ENCODE results near the gene AKAP8. TPM values are rescaled to one million over a fixed set of nuclear protein-coding genes. Genes with fewer than 3 reads are reported as not detected.
"Not testable (repeated sequence)": the region's sequence is repeated elsewhere in the genome, so short reads cannot be mapped to it uniquely, and the experiment has no call there.

The AKAP8 gene
- total RNA-seq, 2 donors from 2014 or later: 18.7 to 54.9 TPM

GRCh38 chr19:15358918-15359317, 20.7 kb downstream of the AKAP8 start:
- Histone ChIP-seq H3K9me3 (no peaks in the 10 kb centered on the region), H3K27me3 (replicated peaks; ENCODE audit: insufficient read depth) (no peaks in the 10 kb centered on the region), H3K4me1 (ENCODE audit: control insufficient read depth in 1 of 2, low read depth in 2 of 2) (no peaks in the 10 kb centered on the region), H3K36me3 (peaks cover 64% of the 10 kb centered on the region), H3K27ac (no peak overlapping the region), H3K4me3 (no peak overlapping the region)
- ATAC-seq (ENCODE audit: insufficient number of reproducible peaks, low FRiP score, low read depth) (no peak), DNase-seq (ENCODE audit: low spot score) (no peak)
- TF ChIP-seq, protein P1, sequence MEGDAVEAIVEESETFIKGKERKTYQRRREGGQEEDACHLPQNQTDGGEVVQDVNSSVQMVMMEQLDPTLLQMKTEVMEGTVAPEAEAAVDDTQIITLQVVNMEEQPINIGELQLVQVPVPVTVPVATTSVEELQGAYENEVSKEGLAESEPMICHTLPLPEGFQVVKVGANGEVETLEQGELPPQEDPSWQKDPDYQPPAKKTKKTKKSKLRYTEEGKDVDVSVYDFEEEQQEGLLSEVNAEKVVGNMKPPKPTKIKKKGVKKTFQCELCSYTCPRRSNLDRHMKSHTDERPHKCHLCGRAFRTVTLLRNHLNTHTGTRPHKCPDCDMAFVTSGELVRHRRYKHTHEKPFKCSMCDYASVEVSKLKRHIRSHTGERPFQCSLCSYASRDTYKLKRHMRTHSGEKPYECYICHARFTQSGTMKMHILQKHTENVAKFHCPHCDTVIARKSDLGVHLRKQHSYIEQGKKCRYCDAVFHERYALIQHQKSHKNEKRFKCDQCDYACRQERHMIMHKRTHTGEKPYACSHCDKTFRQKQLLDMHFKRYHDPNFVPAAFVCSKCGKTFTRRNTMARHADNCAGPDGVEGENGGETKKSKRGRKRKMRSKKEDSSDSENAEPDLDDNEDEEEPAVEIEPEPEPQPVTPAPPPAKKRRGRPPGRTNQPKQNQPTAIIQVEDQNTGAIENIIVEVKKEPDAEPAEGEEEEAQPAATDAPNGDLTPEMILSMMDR (IDR thresholded peaks at IDR 0.05): no peak

DNA sequence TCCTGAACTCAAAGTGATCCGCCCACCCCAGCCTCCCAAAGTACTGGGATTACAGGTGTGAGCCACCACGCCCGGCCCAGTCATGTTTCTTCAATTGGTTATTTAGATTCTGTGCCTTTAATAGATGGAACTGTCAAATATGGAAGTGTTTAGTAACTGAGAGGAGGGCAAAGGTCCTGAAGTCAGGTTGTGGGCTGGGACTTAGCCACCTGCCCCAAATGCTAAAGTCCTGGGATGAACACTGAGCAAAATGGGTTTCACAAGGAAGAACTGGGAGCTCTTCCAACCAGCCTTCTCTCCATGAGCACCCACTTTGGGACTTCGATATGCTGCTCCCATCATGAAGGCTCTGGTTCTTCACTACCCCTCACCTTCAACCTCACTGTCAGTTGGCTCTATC, 21.7 kb downstream of the AKAP8 start:
- Histone ChIP-seq H3K4me1 (ENCODE audit: control insufficient read depth in 1 of 2, low read depth in 2 of 2) (no peaks in the 10 kb centered on the region), H3K27me3 (replicated peaks; ENCODE audit: insufficient read depth) (no peaks in the 10 kb centered on the region), H3K27ac (no peak overlapping the region), H3K9me3 (no peaks in the 10 kb centered on the region), H3K4me3 (no peak overlapping the region), H3K36me3 (peaks cover 65% of the 10 kb centered on the region)
- ATAC-seq (ENCODE audit: insufficient number of reproducible peaks, low FRiP score, low read depth) (no peak), DNase-seq (ENCODE audit: low spot score) (no peak)
- TF ChIP-seq, protein P1 (IDR thresholded peaks at IDR 0.05): no peak

DNA sequence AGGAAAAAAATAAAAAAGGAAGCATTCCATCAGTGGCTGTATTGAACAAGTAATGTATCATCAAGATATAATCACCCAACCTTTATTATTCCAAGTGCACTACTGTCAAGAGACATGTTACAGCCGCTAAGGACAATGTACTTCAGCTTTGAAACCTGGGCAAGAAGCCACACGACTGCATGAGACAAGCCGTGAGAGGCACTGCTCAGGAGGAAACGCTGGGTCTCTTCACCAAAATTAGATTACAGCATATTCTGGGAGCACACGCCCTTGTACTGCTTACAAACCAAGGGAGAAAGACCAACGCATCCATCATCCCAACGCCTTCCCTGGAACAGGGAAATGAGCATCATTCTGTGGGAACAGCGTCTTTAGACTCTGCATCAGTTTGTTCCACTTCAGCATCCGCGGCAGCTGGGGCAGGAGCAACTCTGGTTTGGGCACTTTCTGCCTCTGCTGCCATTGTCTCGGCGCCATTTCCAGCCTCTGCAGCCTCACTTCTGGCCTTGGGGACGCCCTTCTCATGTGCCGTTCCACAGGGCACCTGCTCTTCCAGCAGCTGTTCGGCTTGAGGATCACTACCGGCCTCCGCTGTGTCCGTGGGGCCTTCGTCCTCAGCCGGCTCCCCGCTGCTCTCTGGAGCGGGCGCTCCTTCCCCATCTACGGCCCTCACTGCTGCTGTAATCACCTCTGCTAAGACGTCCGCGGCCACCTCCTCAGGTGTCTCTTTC, 24.9 kb downstream of the AKAP8 start:
- peaks cover 47% of the 10 kb centered on the region for H3K36me3 ChIP-seq
- H3K27ac ChIP-seq: no peak overlapping the region
- no peak overlapping the region for H3K4me3 ChIP-seq
- no peaks in the 10 kb centered on the region for H3K27me3 ChIP-seq (replicated peaks; ENCODE audit: insufficient read depth)
- no peak for DNase-seq (ENCODE audit: low spot score)
- no peaks in the 10 kb centered on the region for H3K9me3 ChIP-seq
- TF ChIP-seq, protein P1 (IDR thresholded peaks at IDR 0.05): no peak
- H3K4me1 ChIP-seq (ENCODE audit: control insufficient read depth in 1 of 2, low read depth in 2 of 2): no peaks in the 10 kb centered on the region
- ATAC-seq (ENCODE audit: insufficient number of reproducible peaks, low FRiP score, low read depth): no peak

- ATAC-seq (ENCODE audit: insufficient number of reproducible peaks, low FRiP score, low read depth): no peak
- TF ChIP-seq, protein P1 (IDR thresholded peaks at IDR 0.05): no peak
- Histone ChIP-seq H3K4me1 (ENCODE audit: control insufficient read depth in 1 of 2, low read depth in 2 of 2) (no peaks in the 10 kb centered on the region), H3K27me3 (replicated peaks; ENCODE audit: insufficient read depth) (no peaks in the 10 kb centered on the region), H3K36me3 (peaks cover 43% of the 10 kb centered on the region), H3K4me3 (no peak overlapping the region), H3K27ac (no peak overlapping the region), H3K9me3 (no peaks in the 10 kb centered on the region)
- DNase-seq (ENCODE audit: low spot score): no peak
These were observed 25.7 kb downstream of the AKAP8 start for GRCh38 chr19:15353908-15354307.

- ATAC-seq (ENCODE audit: insufficient number of reproducible peaks, low FRiP score, low read depth); DNase-seq (ENCODE audit: low spot score); H3K4me1 ChIP-seq (ENCODE audit: control insufficient read depth in 1 of 2, low read depth in 2 of 2); H3K9me3 ChIP-seq; H3K27me3 ChIP-seq (replicated peaks; ENCODE audit: insufficient read depth); H3K4me3 ChIP-seq; H3K27ac ChIP-seq: not testable (repeated sequence)
- peaks cover 29% of the 10 kb centered on the region for H3K36me3 ChIP-seq
These were observed 27.1 kb downstream of the AKAP8 start for GRCh38 chr19:15352535-15352934.

DNA sequence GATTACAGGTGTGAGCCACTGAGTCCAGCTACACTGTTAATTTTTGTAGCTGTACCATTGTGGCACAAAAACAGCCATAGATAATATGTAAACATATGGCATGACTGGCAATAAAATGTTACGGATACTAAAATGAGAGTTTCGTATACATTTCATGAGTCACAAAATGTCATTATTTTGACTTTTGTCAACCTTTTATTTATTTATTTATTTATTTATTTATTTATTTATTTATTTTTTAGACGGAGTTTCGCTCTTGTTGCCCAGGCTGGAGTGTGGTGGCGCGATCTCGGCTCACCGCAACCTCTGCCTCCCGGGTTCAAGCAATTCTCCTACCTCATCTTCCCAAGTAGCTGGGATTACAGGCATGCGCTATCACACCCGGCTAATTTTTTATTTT, 38.3 kb downstream of the AKAP8 start:
- H3K9me3 ChIP-seq; H3K36me3 ChIP-seq; ATAC-seq (ENCODE audit: insufficient number of reproducible peaks, low FRiP score, low read depth); H3K27ac ChIP-seq; H3K4me3 ChIP-seq; DNase-seq (ENCODE audit: low spot score); H3K27me3 ChIP-seq (replicated peaks; ENCODE audit: insufficient read depth): not testable (repeated sequence)
- H3K4me1 ChIP-seq (ENCODE audit: control insufficient read depth in 1 of 2, low read depth in 2 of 2): peaks cover 8 to 13% of the 10 kb centered on the region in 2 donors
